ENCODE data around the gene DISP3. TPM values are rescaled to one million over a fixed set of nuclear protein-coding genes. Genes with fewer than 3 reads are reported as not detected.

The DISP3 gene
- polyA plus RNA-seq, 3 donors: 0.01 TPM; not detected in 2

- Mint-ChIP-seq H3K27ac (no peak overlapping the region), H3K4me1 (no peaks in the 10 kb centered on the region), H3K27me3 (ENCODE audit: low read depth in 3 of 3) (peaks cover 5 to 7% (median 6%) of the 10 kb centered on the region in 3 donors), H3K4me3 (no peak overlapping the region), H3K9me3 (no peaks in the 10 kb centered on the region), H3K36me3 (no peaks in the 10 kb centered on the region)
- no peak overlapping the region for H3K9ac ChIP-seq (ENCODE audit: insufficient read depth, low read length, poor library complexity, severe bottlenecking)
- no peaks in the 10 kb centered on the region for H3K36me3 ChIP-seq (replicated peaks in 1 of 2; ENCODE audit: control insufficient read depth in 1 of 2, insufficient read depth in 2 of 2, low read length in 2 of 2)
- H3K4me1 ChIP-seq (ENCODE audit: control insufficient read depth in 1 of 2, insufficient read depth in 2 of 2, low read length in 2 of 2): no peaks in the 10 kb centered on the region
- no peak overlapping the region for H3K27ac ChIP-seq (ENCODE audit: low read depth in 1 of 2, low read length in 2 of 2)
- H3K4me2 ChIP-seq (replicated peaks; ENCODE audit: extremely low read depth, low read length, poor library complexity, severe bottlenecking): no peak overlapping the region
- no peaks in the 10 kb centered on the region for H3K9me3 ChIP-seq (replicated peaks in 1 of 2; ENCODE audit: control insufficient read depth in 1 of 2, insufficient read depth in 1 of 2, low read length in 2 of 2)
- H3K79me2 ChIP-seq (ENCODE audit: insufficient read depth, low read length): no peaks in the 10 kb centered on the region
- no peak for TF ChIP-seq CTCF (IDR thresholded peaks at IDR 0.05)
- DNase-seq: no peak
- H2AFZ ChIP-seq (ENCODE audit: insufficient read depth, low read depth, low read length, poor library complexity, severe bottlenecking): no peak overlapping the region
- no peaks in the 10 kb centered on the region for H4K20me1 ChIP-seq (ENCODE audit: insufficient read depth, low read length)
- no peak overlapping the region for H3K4me3 ChIP-seq (replicated peaks in 1 of 3; ENCODE audit: low read depth in 2 of 3, low read length in 3 of 3)
- intact Hi-C loops (cut with micrococcal nuclease): no loop called here
- 83% methylated on average over 3 of the region's 4 CpGs for WGBS (ENCODE audit: insufficient coverage)
- H3K27me3 ChIP-seq (ENCODE audit: control insufficient read depth in 2 of 2, insufficient read depth in 2 of 2, low read length in 2 of 2): no peaks in the 10 kb centered on the region
These were observed 64.4 kb downstream of the DISP3 start for GRCh38 chr1:11543392-11543791.

- Mint-ChIP-seq H3K27ac (no peak overlapping the region), H3K4me3 (no peak overlapping the region), H3K4me1 (no peaks in the 10 kb centered on the region), H3K9me3 (no peaks in the 10 kb centered on the region), H3K36me3 (no peaks in the 10 kb centered on the region), H3K27me3 (ENCODE audit: low read depth in 3 of 3) (peaks cover 5 to 7% (median 6%) of the 10 kb centered on the region in 3 donors)
- Histone ChIP-seq H3K4me2 (replicated peaks; ENCODE audit: extremely low read depth, low read length, poor library complexity, severe bottlenecking) (no peak overlapping the region), H3K4me1 (ENCODE audit: control insufficient read depth in 1 of 2, insufficient read depth in 2 of 2, low read length in 2 of 2) (no peaks in the 10 kb centered on the region), H3K36me3 (replicated peaks in 1 of 2; ENCODE audit: control insufficient read depth in 1 of 2, insufficient read depth in 2 of 2, low read length in 2 of 2) (no peaks in the 10 kb centered on the region), H2AFZ (ENCODE audit: insufficient read depth, low read depth, low read length, poor library complexity, severe bottlenecking) (no peak overlapping the region), H3K27ac (ENCODE audit: low read depth in 1 of 2, low read length in 2 of 2) (no peak overlapping the region), H3K79me2 (ENCODE audit: insufficient read depth, low read length) (no peaks in the 10 kb centered on the region), H4K20me1 (ENCODE audit: insufficient read depth, low read length) (no peaks in the 10 kb centered on the region), H3K27me3 (ENCODE audit: control insufficient read depth in 2 of 2, insufficient read depth in 2 of 2, low read length in 2 of 2) (no peaks in the 10 kb centered on the region), H3K9ac (ENCODE audit: insufficient read depth, low read length, poor library complexity, severe bottlenecking) (no peak overlapping the region), H3K9me3 (replicated peaks in 1 of 2; ENCODE audit: control insufficient read depth in 1 of 2, insufficient read depth in 1 of 2, low read length in 2 of 2) (no peaks in the 10 kb centered on the region), H3K4me3 (replicated peaks in 1 of 3; ENCODE audit: low read depth in 2 of 3, low read length in 3 of 3) (no peak overlapping the region)
- TF ChIP-seq CTCF (IDR thresholded peaks at IDR 0.05): no peak
- WGBS (ENCODE audit: insufficient coverage): 100% methylated on average over 1 of the region's 2 CpGs
- intact Hi-C loops (cut with micrococcal nuclease): no loop called here
- DNase-seq: no peak
These were observed 64.8 kb downstream of the DISP3 start for GRCh38 chr1:11543796-11544195.
